ENCODE measurements around the gene LHX3.

DNA sequence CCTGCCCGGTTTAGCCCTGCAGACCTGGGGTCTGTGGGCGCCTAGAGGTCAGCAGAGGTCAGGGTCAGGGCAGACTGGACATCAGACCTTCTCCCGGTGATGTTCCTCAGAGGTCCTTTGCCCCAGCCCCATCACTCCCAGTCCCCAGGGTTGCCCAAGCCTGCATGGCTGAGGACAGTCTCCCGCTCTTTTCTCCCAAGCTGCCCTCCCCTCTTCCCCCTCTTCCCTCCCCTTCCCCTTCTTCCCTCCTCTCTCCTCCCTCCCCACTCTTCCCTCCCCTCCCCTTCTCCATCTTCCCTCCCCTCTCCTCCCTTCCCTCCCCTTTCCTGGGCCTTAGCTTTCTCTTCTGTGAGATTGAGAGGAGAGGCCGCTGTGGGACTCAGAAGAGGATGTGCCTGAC is 10.4 kb downstream of the LHX3 start:
- TF ChIP-seq, protein P1, sequence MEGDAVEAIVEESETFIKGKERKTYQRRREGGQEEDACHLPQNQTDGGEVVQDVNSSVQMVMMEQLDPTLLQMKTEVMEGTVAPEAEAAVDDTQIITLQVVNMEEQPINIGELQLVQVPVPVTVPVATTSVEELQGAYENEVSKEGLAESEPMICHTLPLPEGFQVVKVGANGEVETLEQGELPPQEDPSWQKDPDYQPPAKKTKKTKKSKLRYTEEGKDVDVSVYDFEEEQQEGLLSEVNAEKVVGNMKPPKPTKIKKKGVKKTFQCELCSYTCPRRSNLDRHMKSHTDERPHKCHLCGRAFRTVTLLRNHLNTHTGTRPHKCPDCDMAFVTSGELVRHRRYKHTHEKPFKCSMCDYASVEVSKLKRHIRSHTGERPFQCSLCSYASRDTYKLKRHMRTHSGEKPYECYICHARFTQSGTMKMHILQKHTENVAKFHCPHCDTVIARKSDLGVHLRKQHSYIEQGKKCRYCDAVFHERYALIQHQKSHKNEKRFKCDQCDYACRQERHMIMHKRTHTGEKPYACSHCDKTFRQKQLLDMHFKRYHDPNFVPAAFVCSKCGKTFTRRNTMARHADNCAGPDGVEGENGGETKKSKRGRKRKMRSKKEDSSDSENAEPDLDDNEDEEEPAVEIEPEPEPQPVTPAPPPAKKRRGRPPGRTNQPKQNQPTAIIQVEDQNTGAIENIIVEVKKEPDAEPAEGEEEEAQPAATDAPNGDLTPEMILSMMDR (IDR thresholded peaks at IDR 0.05) = no peak
- TF ChIP-seq JUND (IDR thresholded peaks at IDR 0.05) = no peak
